Fibroblast of lung (primary cell): ENCODE data around the gene JAZF1.

ENCODE experiments used
- CTCF ChIP-seq, 2 donors: IDR thresholded peaks in 1 of 2; conservative IDR thresholded peaks in 1 of 2; 1 replicate in 1 of 2; 2 replicates in 1 of 2; pipeline ENCODE4 v1.5.1; 2011 to 2012; ENCODE audit warnings: low read length in 2 of 2, control low read depth in 1 of 2, inconsistent platforms in 1 of 2, low read depth in 1 of 2, mild to moderate bottlenecking in 1 of 2
- EZH2 ChIP-seq: IDR thresholded peaks from 2 replicates; pipeline ENCODE4 v1.5.1; 2012; ENCODE audit warnings: low read length, control low read depth, mild to moderate bottlenecking; ENCODE audit errors: missing control alignments

- TF ChIP-seq CTCF (conservative IDR thresholded peaks at IDR 0.05 in 1 of 2, IDR thresholded peaks at IDR 0.05 in 1 of 2; ENCODE audit: low read depth in 1 of 2, low read length in 2 of 2) = no peak
- TF ChIP-seq EZH2 = no peak
These were observed 172.4 kb downstream of the JAZF1 start for GRCh38 chr7:28008171-28008570.
